Liver (tissue), 9 donors: ENCODE data around the gene SZT2. TPM values are rescaled to one million over a fixed set of nuclear protein-coding genes. Genes with fewer than 3 reads are reported as not detected.

ENCODE experiments used
- DNase-seq: peaks from one replicate; pipeline ENCODE4 v3.0.0-alpha.2; 2017; ENCODE audit warnings: low spot score
- H3K27ac ChIP-seq, 2 donors: one replicate each; pipeline ENCODE4 v1.7.0; 2013; ENCODE audit warnings: inconsistent platforms in 2 of 2, low read length in 2 of 2, control low read depth in 1 of 2, low read depth in 1 of 2, mild to moderate bottlenecking in 1 of 2
- H3K27me3 ChIP-seq, 4 donors: one replicate each; pipeline versions ENCODE4 v1.6.1 to v1.7.0; 2013; ENCODE audit warnings: low read length in 3 of 4, inconsistent platforms in 1 of 4, mild to moderate bottlenecking in 1 of 4, moderate library complexity in 1 of 4; ENCODE audit not compliant: control insufficient read depth in 4 of 4, insufficient read depth in 4 of 4
- H3K36me3 ChIP-seq, 4 donors: one replicate each; pipeline versions ENCODE4 v1.6.1 to v1.7.0; 2013; ENCODE audit warnings: low read length in 3 of 4, mild to moderate bottlenecking in 3 of 4, low read depth in 1 of 4, moderate library complexity in 1 of 4; ENCODE audit not compliant: control insufficient read depth in 4 of 4, insufficient read depth in 3 of 4
- H3K4me1 ChIP-seq, 4 donors: one replicate each; pipeline versions ENCODE4 v1.6.1 to v1.7.0; 2013; ENCODE audit warnings: low read length in 3 of 4, mild to moderate bottlenecking in 3 of 4, moderate library complexity in 1 of 4; ENCODE audit not compliant: control insufficient read depth in 4 of 4, insufficient read depth in 4 of 4
- H3K4me3 ChIP-seq, 3 donors: one replicate each; pipeline versions ENCODE4 v1.6.1 to v1.7.0; 2013; ENCODE audit warnings: low read length in 3 of 3, control low read depth in 1 of 3, low read depth in 1 of 3, mild to moderate bottlenecking in 1 of 3
- H3K9ac ChIP-seq, 2 donors: one replicate each; pipeline ENCODE4 v1.7.0; 2013; ENCODE audit warnings: low read length in 2 of 2, mild to moderate bottlenecking in 2 of 2, moderate library complexity in 2 of 2, control low read depth in 1 of 2, low read depth in 1 of 2
- H3K9me3 ChIP-seq, 4 donors: one replicate each; pipeline versions ENCODE4 v1.6.1 to v1.7.0; 2013; ENCODE audit warnings: low read length in 3 of 4; ENCODE audit not compliant: control insufficient read depth in 4 of 4
- CTCF ChIP-seq: fragments of 150-350 bp; IDR thresholded peaks from 2 replicates; pipeline ENCODE4 v1.5.1; 2017; ENCODE audit warnings: improper control_type of control experiment, low read depth, low read length; ENCODE audit not compliant: missing input control
- EGR1 ChIP-seq, 2 donors: IDR thresholded peaks; 2 replicates each; pipeline ENCODE4 v1.6.1; 2016 to 2018; ENCODE audit warnings: antibody characterized with exemption in 2 of 2, low read depth in 2 of 2
- FOXA1 ChIP-seq: IDR thresholded peaks from 2 replicates; pipeline ENCODE4 v1.6.1; 2016; ENCODE audit warnings: antibody characterized with exemption
- FOXA2 ChIP-seq: IDR thresholded peaks from 2 replicates; pipeline ENCODE4 v1.6.1; 2016; ENCODE audit warnings: antibody characterized with exemption
- HNF4G ChIP-seq: IDR thresholded peaks from 2 replicates; pipeline ENCODE4 v1.6.1; 2016; ENCODE audit warnings: antibody characterized with exemption
- JUND ChIP-seq, 2 donors: IDR thresholded peaks; 2 replicates each; pipeline ENCODE4 v1.6.1; 2016; ENCODE audit warnings: antibody characterized with exemption in 2 of 2
- NR2F2 ChIP-seq: IDR thresholded peaks from 2 replicates; pipeline ENCODE4 v1.6.1; 2016; ENCODE audit warnings: antibody characterized with exemption
- RAD21 ChIP-seq, 2 donors: IDR thresholded peaks; 2 replicates each; pipeline ENCODE4 v1.6.1; 2016; ENCODE audit warnings: antibody characterized with exemption in 2 of 2, mild to moderate bottlenecking in 2 of 2
- REST ChIP-seq: IDR thresholded peaks from 2 replicates; pipeline ENCODE4 v1.6.1; 2016; ENCODE audit warnings: antibody characterized with exemption, mild to moderate bottlenecking
- RXRA ChIP-seq, 2 donors: IDR thresholded peaks; 2 replicates each; pipeline ENCODE4 v1.6.1; 2017 to 2018; ENCODE audit warnings: antibody characterized with exemption in 2 of 2, mild to moderate bottlenecking in 1 of 2
- YY1 ChIP-seq: IDR thresholded peaks from 2 replicates; pipeline ENCODE4 v1.6.1; 2016; ENCODE audit warnings: antibody characterized with exemption, mild to moderate bottlenecking
- WGBS: extraction: QIAGEN DNeasy Blood & Tissue Kit; methylation state at CpG from one replicate; pipeline ENCODE4 v1.1.7; 2013; 5-methylcytosine and 5-hydroxymethylcytosine counted together
- polyA plus RNA-seq, 2 donors: library from polyadenylated mRNA; stranded (reverse) in 1 of 2; unstranded in 1 of 2; fragments of 200-250 nt in 1 of 2; fragments of >200 nt in 1 of 2; fragmentation: Nextera tagmentation in 1 of 2; extraction: Ambion mirVana in 1 of 2; gene quantifications; one replicate each; pipeline versions ENCODE4 v1.2.1 to v1.2.3, GENCODE V29; 2013 to 2015
- total RNA-seq, 2 donors: library from RNA; depleted of rRNA; stranded (reverse); fragments of >200 nt; gene quantifications; one replicate each; pipeline ENCODE4 v1.2.3, GENCODE V29; 2014
- TF ChIP-seq, protein P1 (sequence below): IDR thresholded peaks from 2 replicates; pipeline ENCODE4 v1.6.1; 2016; ENCODE audit warnings: antibody characterized with exemption
- donor health status: healthy.
- donor health status: healthy.
- donor health status: healthy.
- donor health status: healthy.
- donor health status: healthy.

The SZT2 gene
- total and polyA plus RNA-seq, 4 donors, result 4.8 to 31.0 (median 11.9) TPM

DNA sequence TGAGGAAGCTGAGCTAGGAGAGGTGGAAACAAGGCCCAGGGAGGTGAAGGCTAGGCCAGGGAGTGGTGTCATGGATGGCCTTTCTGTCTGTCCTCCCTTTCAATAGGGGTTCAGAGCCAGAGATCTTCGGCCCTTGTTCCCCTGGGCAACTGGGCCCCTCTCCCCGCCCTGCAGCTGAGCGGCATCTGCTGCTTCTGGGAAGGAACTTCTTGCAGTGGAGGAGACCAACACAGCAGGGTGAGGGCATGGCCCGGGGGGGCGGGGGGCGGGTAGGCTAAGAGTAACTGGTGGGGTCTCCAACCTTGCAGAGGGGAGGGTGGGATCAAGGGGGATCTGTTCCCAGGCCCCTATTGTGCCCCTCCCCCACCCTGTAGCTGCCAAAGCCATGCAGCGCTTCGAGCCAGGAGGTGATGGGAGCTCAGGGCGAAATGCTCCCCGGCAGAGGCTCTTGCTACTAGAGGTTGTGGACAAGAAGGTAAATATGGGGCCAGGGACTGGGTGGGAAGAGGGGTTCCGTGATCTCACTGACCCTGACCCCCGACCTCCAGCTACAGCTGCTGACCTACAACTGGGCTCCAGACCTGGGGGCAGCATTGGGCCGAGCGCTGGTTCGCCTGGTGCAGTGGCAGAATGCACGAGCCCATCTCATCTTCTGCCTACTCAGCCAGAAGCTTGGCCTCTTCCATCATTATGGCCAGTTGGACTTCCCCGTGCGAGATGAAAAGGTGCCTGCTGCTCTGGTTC, 52.4 kb downstream of the SZT2 start:
- WGBS, result 96% methylated on average over 18 of the region's 18 CpGs
- TF ChIP-seq, protein P1, sequence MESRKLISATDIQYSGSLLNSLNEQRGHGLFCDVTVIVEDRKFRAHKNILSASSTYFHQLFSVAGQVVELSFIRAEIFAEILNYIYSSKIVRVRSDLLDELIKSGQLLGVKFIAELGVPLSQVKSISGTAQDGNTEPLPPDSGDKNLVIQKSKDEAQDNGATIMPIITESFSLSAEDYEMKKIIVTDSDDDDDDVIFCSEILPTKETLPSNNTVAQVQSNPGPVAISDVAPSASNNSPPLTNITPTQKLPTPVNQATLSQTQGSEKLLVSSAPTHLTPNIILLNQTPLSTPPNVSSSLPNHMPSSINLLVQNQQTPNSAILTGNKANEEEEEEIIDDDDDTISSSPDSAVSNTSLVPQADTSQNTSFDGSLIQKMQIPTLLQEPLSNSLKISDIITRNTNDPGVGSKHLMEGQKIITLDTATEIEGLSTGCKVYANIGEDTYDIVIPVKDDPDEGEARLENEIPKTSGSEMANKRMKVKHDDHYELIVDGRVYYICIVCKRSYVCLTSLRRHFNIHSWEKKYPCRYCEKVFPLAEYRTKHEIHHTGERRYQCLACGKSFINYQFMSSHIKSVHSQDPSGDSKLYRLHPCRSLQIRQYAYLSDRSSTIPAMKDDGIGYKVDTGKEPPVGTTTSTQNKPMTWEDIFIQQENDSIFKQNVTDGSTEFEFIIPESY, result no peak
- Histone ChIP-seq H3K4me3 (no peak overlapping the region), H3K9ac (no peak overlapping the region), H3K27ac (no peak overlapping the region), H3K36me3 (peaks cover 8 to 61% (median 35%) of the 10 kb centered on the region in 4 donors), H3K4me1 (peaks cover 0 to 14% (median 5%) of the 10 kb centered on the region in 4 donors), H3K9me3 (no peaks in the 10 kb centered on the region), H3K27me3 (no peaks in the 10 kb centered on the region)
- DNase-seq, result no peak

- TF ChIP-seq EGR1 (IDR thresholded peaks at IDR 0.05; ENCODE audit: low read depth in 2 of 2), result no peak
- TF ChIP-seq REST, result no peak
- TF ChIP-seq CTCF, result no peak
- no peak for TF ChIP-seq NR2F2
- TF ChIP-seq, protein P1, result no peak
- TF ChIP-seq RXRA (IDR thresholded peaks at IDR 0.05), result no peak
- TF ChIP-seq RAD21 (IDR thresholded peaks at IDR 0.05), result no peak
- TF ChIP-seq HNF4G, result no peak
- TF ChIP-seq FOXA2, result no peak
- no peak for TF ChIP-seq YY1
- no peak for TF ChIP-seq FOXA1
- TF ChIP-seq JUND (IDR thresholded peaks at IDR 0.05), result no peak
- no peak overlapping the region for H3K27ac ChIP-seq
- no peaks in the 10 kb centered on the region for H3K27me3 ChIP-seq
- no peak overlapping the region for H3K4me3 ChIP-seq
- no peaks in the 10 kb centered on the region for H3K9me3 ChIP-seq
- 95% methylated on average over 12 of the region's 12 CpGs for WGBS
- H3K4me1 ChIP-seq, result peaks cover 0 to 19% (median 8%) of the 10 kb centered on the region in 4 donors
- no peak overlapping the region for H3K9ac ChIP-seq
- peaks cover 13 to 68% (median 38%) of the 10 kb centered on the region in 4 donors for H3K36me3 ChIP-seq
- DNase-seq, result no peak
These were observed 53.1 kb downstream of the SZT2 start for GRCh38 chr1:43442756-43443155.
